Measurements from ENCODE around the gene SEC11A. TPM values are rescaled to one million over a fixed set of nuclear protein-coding genes. Genes with fewer than 3 reads are reported as not detected.

SEC11A gene
- total RNA-seq, 4 donors from 2014 or later: 54.1 to 103 (median 72.8) TPM

- H3K4me1 ChIP-seq: peaks cover 23 to 70% (median 27%) of the 10 kb centered on the region in 3 donors
- DNase-seq: no peak
- H3K27ac ChIP-seq: peak within 1 kb of the TSS; percentile 98 to 100 (median 100)
- no peaks in the 10 kb centered on the region for H3K27me3 ChIP-seq
- no peaks in the 10 kb centered on the region for H3K9me3 ChIP-seq
- TF ChIP-seq CTCF (IDR thresholded peaks at IDR 0.05): peak in 4 of 6 experiments; percentile 22 to 66 (median 60)
- peak in 2 of 4 donors; percentile 28 to 63 for TF ChIP-seq POLR2A (IDR thresholded peaks at IDR 0.05)
- no CpG with 5 or more reads among the region's 127 CpGs for WGBS, 2 donors
- intact Hi-C loops (cut with DNase I): no loop called here
- no peaks in the 10 kb centered on the region for H3K36me3 ChIP-seq
- peak within 1 kb of the TSS; percentile 67 to 94 (median 83) for H3K4me3 ChIP-seq
Measured at GRCh38 chr15:84748274-84749110, 32.6 kb upstream of the SEC11A start, which contains the start of gene ZNF592. TSS of gene ZNF592 (plus strand) at chr15:84748592. CDS start at chr15:84782676, 34,084 bp downstream.

- Histone ChIP-seq H3K4me3 (peak overlapping the region; percentile 67 to 94 (median 83)), H3K36me3 (no peaks in the 10 kb centered on the region), H3K9me3 (no peaks in the 10 kb centered on the region), H3K27ac (peak overlapping the region; percentile 98 to 100 (median 100)), H3K27me3 (no peaks in the 10 kb centered on the region), H3K4me1 (peaks cover 23 to 63% (median 27%) of the 10 kb centered on the region in 3 donors)
- 1 to 3% methylated on average over 10 to 16 of the region's 46 CpGs for WGBS, 2 donors
- TF ChIP-seq CTCF (IDR thresholded peaks at IDR 0.05): peak in 1 of 6 experiments; percentile 13
- peak in 2 of 4 donors; percentile 48 to 52 for TF ChIP-seq POLR2A (IDR thresholded peaks at IDR 0.05)
- intact Hi-C loops (cut with DNase I): no loop called here
- DNase-seq: peak; percentile 39
Measured at GRCh38 chr15:84747416-84748273, 31.7 kb upstream of the SEC11A start.

GRCh38 chr15:84741121-84741520, 25.2 kb upstream of the SEC11A start:
- Histone ChIP-seq H3K4me1 (peaks cover 0 to 28% (median under 1%) of the 10 kb centered on the region in 3 donors), H3K27ac (no peak overlapping the region), H3K9me3 (no peaks in the 10 kb centered on the region), H3K27me3 (no peaks in the 10 kb centered on the region), H3K36me3 (no peaks in the 10 kb centered on the region), H3K4me3 (no peak overlapping the region)
- DNase-seq: no peak
- WGBS, 2 donors: 56 to 76% methylated on average over 2 of the region's 2 CpGs
- no peak for TF ChIP-seq CTCF (IDR thresholded peaks at IDR 0.05)
- TF ChIP-seq POLR2A (IDR thresholded peaks at IDR 0.05): no peak
- intact Hi-C loops (cut with DNase I): no loop called here

- intact Hi-C loops (cut with DNase I): no loop called here
- no peak for TF ChIP-seq POLR2A (IDR thresholded peaks at IDR 0.05)
- no peak for TF ChIP-seq CTCF (IDR thresholded peaks at IDR 0.05)
- no peak overlapping the region for H3K4me3 ChIP-seq
Measured at GRCh38 chr15:84740691-84741090, 24.8 kb upstream of the SEC11A start.

More at GRCh38 chr15:84740691-84741090, 24.8 kb upstream of the SEC11A start:
- DNase-seq: no peak
- H3K9me3 ChIP-seq: no peaks in the 10 kb centered on the region
- 63 to 73% methylated on average over 4 of the region's 4 CpGs for WGBS, 2 donors
- H3K4me1 ChIP-seq: peaks cover 0 to 30% (median 0%) of the 10 kb centered on the region in 3 donors
- H3K27ac ChIP-seq: no peak overlapping the region
- H3K27me3 ChIP-seq: no peaks in the 10 kb centered on the region
- H3K36me3 ChIP-seq: no peaks in the 10 kb centered on the region
